Inferior parietal cortex (tissue), 1 donor: Measurements from ENCODE around the gene PLCB2.

Source experiments
- DNase-seq: peaks from one replicate; pipeline ENCODE4 v3.0.0-alpha.2; 2016; ENCODE audit errors: extremely low spot score

Gene PLCB2

GRCh38 chr15:40285151-40285550 is 22.6 kb downstream of the PLCB2 start:
- DNase-seq: no peak

GRCh38 chr15:40283615-40284300 is 24.0 kb downstream of the PLCB2 start:
- no peak for DNase-seq

- no peak for DNase-seq
Observed at GRCh38 chr15:40282869-40283614, 24.7 kb downstream of the PLCB2 start, which contains the start of gene ANKRD63. Gene ANKRD63, minus strand, starts transcription at chr15:40283064. Its CDS starts 478 bp downstream, at chr15:40282586.

- no peak for DNase-seq
Observed at GRCh38 chr15:40282147-40282868, 25.4 kb downstream of the PLCB2 start.

- DNase-seq: no peak
Observed at GRCh38 chr15:40281801-40282146, 26.0 kb downstream of the PLCB2 start.

- no peak for DNase-seq
Observed at GRCh38 chr15:40281057-40281800, 26.5 kb downstream of the PLCB2 start.

GRCh38 chr15:40280260-40281056 is 27.3 kb downstream of the PLCB2 start:
- DNase-seq: no peak

GRCh38 chr15:40279437-40280141 is 28.1 kb downstream of the PLCB2 start:
- peak; percentile 75 for DNase-seq

GRCh38 chr15:40278026-40278425 is 29.7 kb downstream of the PLCB2 start:
- DNase-seq: no peak

GRCh38 chr15:40277471-40277870 is 30.3 kb downstream of the PLCB2 start:
- DNase-seq: no peak

GRCh38 chr15:40276927-40277326 is 30.8 kb downstream of the PLCB2 start:
- DNase-seq: no peak

GRCh38 chr15:40275954-40276353 is 31.8 kb downstream of the PLCB2 start:
- DNase-seq: no peak

GRCh38 chr15:40275523-40275922 is 32.2 kb downstream of the PLCB2 start:
- no peak for DNase-seq

- peak; percentile 84 for DNase-seq
Observed at GRCh38 chr15:40274350-40275274, 33.1 kb downstream of the PLCB2 start.

GRCh38 chr15:40273428-40273827 is 34.3 kb downstream of the PLCB2 start:
- no peak for DNase-seq

GRCh38 chr15:40272485-40273056 is 35.2 kb downstream of the PLCB2 start:
- no peak for DNase-seq

- no peak for DNase-seq
Observed at GRCh38 chr15:40271685-40272484, 35.9 kb downstream of the PLCB2 start.
